ENCODE measurements around the gene COQ4. TPM values are rescaled to one million over a fixed set of nuclear protein-coding genes. Genes with fewer than 3 reads are reported as not detected.

COQ4 gene
- total RNA-seq, 3 donors from 2014 or later (not counting 1 experiment from before 2014, with no cell fraction given): 28.2 to 34.5 (median 30.4) TPM

- Histone ChIP-seq H3K4me1 (ENCODE audit: control insufficient read depth, insufficient read depth, low read length) (peaks cover 16% of the 10 kb centered on the region), H3K27ac (ENCODE audit: low read length) (no peak overlapping the region), H3K4me3 (ENCODE audit: low read length) (no peak overlapping the region), H3K27me3 (ENCODE audit: control insufficient read depth, insufficient read depth, low read length) (no peaks in the 10 kb centered on the region), H3K9me3 (ENCODE audit: control insufficient read depth, insufficient read depth, low read length) (no peaks in the 10 kb centered on the region), H3K36me3 (ENCODE audit: control insufficient read depth, insufficient read depth, low read length) (no peaks in the 10 kb centered on the region)
- intact Hi-C loops (cut with micrococcal nuclease): no loop called here
- Mint-ChIP-seq H3K27me3 (ENCODE audit: low read depth in 2 of 2) (no peaks in the 10 kb centered on the region), H3K36me3 (no peaks in the 10 kb centered on the region), H3K9me3 (no peaks in the 10 kb centered on the region), H3K4me1 (no peaks in the 10 kb centered on the region), H3K27ac (no peak overlapping the region), H3K4me3 (no peak overlapping the region)
- DNase-seq: peak in 1 of 2 donors; percentile 1
- no peak for ATAC-seq
- no peak for TF ChIP-seq CTCF (IDR thresholded peaks at IDR 0.05)
- 92% methylated on average over 19 of the region's 20 CpGs for WGBS (ENCODE audit: insufficient coverage)
These were observed 23.8 kb upstream of the COQ4 start for GRCh38 chr9:128298535-128299482.

GRCh38 chr9:128304136-128304970 is 18.3 kb upstream of the COQ4 start:
- Histone ChIP-seq H3K27ac (ENCODE audit: low read length) (no peak overlapping the region), H3K9me3 (ENCODE audit: control insufficient read depth, insufficient read depth, low read length) (no peaks in the 10 kb centered on the region), H3K4me3 (ENCODE audit: low read length) (no peak overlapping the region), H3K4me1 (ENCODE audit: control insufficient read depth, insufficient read depth, low read length) (no peaks in the 10 kb centered on the region), H3K36me3 (ENCODE audit: control insufficient read depth, insufficient read depth, low read length) (peaks cover 5% of the 10 kb centered on the region), H3K27me3 (ENCODE audit: control insufficient read depth, insufficient read depth, low read length) (no peaks in the 10 kb centered on the region)
- H3K36me3 Mint-ChIP-seq: no peaks in the 10 kb centered on the region
- no peak overlapping the region for H3K4me3 Mint-ChIP-seq
- DNase-seq (no peak), ATAC-seq (no peak)
- TF ChIP-seq CTCF (IDR thresholded peaks at IDR 0.05): no peak
- no peaks in the 10 kb centered on the region for H3K27me3 Mint-ChIP-seq (ENCODE audit: low read depth in 2 of 2)
- WGBS (ENCODE audit: insufficient coverage): 93% methylated on average over 5 of the region's 9 CpGs
- no peaks in the 10 kb centered on the region for H3K9me3 Mint-ChIP-seq
- H3K27ac Mint-ChIP-seq: no peak overlapping the region
- no peaks in the 10 kb centered on the region for H3K4me1 Mint-ChIP-seq
- intact Hi-C loops (cut with micrococcal nuclease): no loop called here

- Histone ChIP-seq H3K4me3 (ENCODE audit: low read length) (no peak overlapping the region), H3K27ac (ENCODE audit: low read length) (no peak overlapping the region), H3K27me3 (ENCODE audit: control insufficient read depth, insufficient read depth, low read length) (no peaks in the 10 kb centered on the region), H3K9me3 (ENCODE audit: control insufficient read depth, insufficient read depth, low read length) (no peaks in the 10 kb centered on the region), H3K4me1 (ENCODE audit: control insufficient read depth, insufficient read depth, low read length) (no peaks in the 10 kb centered on the region), H3K36me3 (ENCODE audit: control insufficient read depth, insufficient read depth, low read length) (peaks cover 10% of the 10 kb centered on the region)
- TF ChIP-seq CTCF (IDR thresholded peaks at IDR 0.05): no peak
- no peak for ATAC-seq
- H3K27ac Mint-ChIP-seq: no peak overlapping the region
- DNase-seq: no peak
- H3K27me3 Mint-ChIP-seq (ENCODE audit: low read depth in 2 of 2): no peaks in the 10 kb centered on the region
- H3K36me3 Mint-ChIP-seq: no peaks in the 10 kb centered on the region
- intact Hi-C loops (cut with micrococcal nuclease): no loop called here
- H3K9me3 Mint-ChIP-seq: no peaks in the 10 kb centered on the region
- 90% methylated on average over 5 of the region's 5 CpGs for WGBS (ENCODE audit: insufficient coverage)
- H3K4me3 Mint-ChIP-seq: no peak overlapping the region
- no peaks in the 10 kb centered on the region for H3K4me1 Mint-ChIP-seq
These were observed 17.7 kb upstream of the COQ4 start for GRCh38 chr9:128304971-128305288.

Data from natural killer cell (primary cell).